NB4 (cell line): ENCODE data around the gene B3GAT1.
A peak's percentile ranks its signal among the peaks of the same experiment; 100 is the strongest.

Experiments used
- DNase-seq: peaks from one replicate; pipeline ENCODE4 v3.0.0; 2010; ENCODE audit warnings: low read depth
- H3K4me3 ChIP-seq: one replicate; pipeline ENCODE4 v1.5.1; 2011; ENCODE audit warnings: mild to moderate bottlenecking, low read depth, low read length, moderate library complexity
- CTCF ChIP-seq: IDR thresholded peaks from one replicate; pipeline ENCODE4 v1.5.1; 2012; ENCODE audit warnings: low read depth, low read length
- MYC ChIP-seq: IDR thresholded peaks from 2 replicates; pipeline ENCODE4 v1.6.1; 2011; ENCODE audit warnings: low read depth, low read length
- POLR2A ChIP-seq: IDR thresholded peaks from 2 replicates; pipeline ENCODE4 v1.6.1; 2011; ENCODE audit warnings: mild to moderate bottlenecking; ENCODE audit not compliant: insufficient read length; ENCODE audit errors: extremely low read depth
- TF ChIP-seq, protein P1 (sequence below): IDR thresholded peaks from 2 replicates; pipeline ENCODE4 v1.6.1; 2011; ENCODE audit warnings: low read depth, low read length

B3GAT1 gene

GRCh38 chr11:134332782-134333181 is 79.3 kb downstream of the B3GAT1 start:
- DNase-seq: no peak
- no peak overlapping the region for H3K4me3 ChIP-seq
- TF ChIP-seq, protein P1, sequence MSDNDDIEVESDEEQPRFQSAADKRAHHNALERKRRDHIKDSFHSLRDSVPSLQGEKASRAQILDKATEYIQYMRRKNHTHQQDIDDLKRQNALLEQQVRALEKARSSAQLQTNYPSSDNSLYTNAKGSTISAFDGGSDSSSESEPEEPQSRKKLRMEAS: no peak
- TF ChIP-seq MYC: no peak
- TF ChIP-seq CTCF: no peak
- TF ChIP-seq POLR2A: no peak

GRCh38 chr11:134332189-134332631 is 79.8 kb downstream of the B3GAT1 start:
- TF ChIP-seq MYC (no peak), POLR2A (no peak), CTCF (no peak)
- TF ChIP-seq, protein P1: no peak
- no peak overlapping the region for H3K4me3 ChIP-seq
- DNase-seq: no peak

- H3K4me3 ChIP-seq: no peak within 1 kb of the TSS
- DNase-seq: peak; percentile 37
These were observed 80.5 kb downstream of the B3GAT1 start, which contains the start of gene GLB1L2 for GRCh38 chr11:134331354-134332188. Gene GLB1L2 (plus strand): TSS chr11:134331988. CDS start chr11:134332062, 74 bp downstream.

GRCh38 chr11:134330611-134331353 is 81.3 kb downstream of the B3GAT1 start:
- TF ChIP-seq MYC (no peak), POLR2A (no peak), CTCF (no peak)
- TF ChIP-seq, protein P1: no peak
- no peak for DNase-seq
- no peak overlapping the region for H3K4me3 ChIP-seq

More at GRCh38 chr11:134331354-134332188, 80.5 kb downstream of the B3GAT1 start, which contains the start of gene GLB1L2:
- TF ChIP-seq, protein P1: no peak
- TF ChIP-seq MYC (no peak), POLR2A (no peak), CTCF (no peak)
